H1 (cell line): ENCODE measurements around the gene LAYN.

Experiments used
- EZH2 ChIP-seq: fragments of 200-600 bp; sonication (generic); IDR thresholded peaks from 2 replicates; pipeline ENCODE4 v1.7.1; 2012; ENCODE audit warnings: low read depth, mild to moderate bottlenecking, moderate library complexity, low read length, inconsistent platforms; ENCODE audit not compliant: severe bottlenecking
- HDAC6 ChIP-seq: IDR thresholded peaks from one replicate; pipeline ENCODE4 v1.7.1; 2012; ENCODE audit warnings: low read depth, mild to moderate bottlenecking, inconsistent platforms, low read length, moderate library complexity
- JUND ChIP-seq: IDR thresholded peaks from 2 replicates; pipeline ENCODE4 v1.6.1; 2011; ENCODE audit warnings: mild to moderate bottlenecking, improper control_type of control experiment, low read length
- PHF8 ChIP-seq: fragments of 200-600 bp; sonication (generic); conservative IDR thresholded peaks from 2 replicates; pipeline ENCODE4 v1.7.1; 2012; ENCODE audit warnings: low read depth, mild to moderate bottlenecking, inconsistent platforms, low read length, moderate library complexity
- POLR2A ChIP-seq, 2 experiments: IDR thresholded peaks; 1 replicate in 1 of 2; 2 replicates in 1 of 2; pipeline ENCODE4 v1.6.1; 2011; ENCODE audit warnings: low read depth in 2 of 2, low read length in 2 of 2, mild to moderate bottlenecking in 2 of 2; ENCODE audit errors: control extremely low read depth in 1 of 2
- RAD21 ChIP-seq, 2 experiments: IDR thresholded peaks in 1 of 2; conservative IDR thresholded peaks in 1 of 2; 2 replicates each; pipeline ENCODE4 v1.6.1; 2011; ENCODE audit warnings: low read depth in 2 of 2, low read length in 2 of 2, improper control_type of control experiment in 1 of 2, inconsistent platforms in 1 of 2, mild to moderate bottlenecking in 1 of 2, moderate library complexity in 1 of 2
- RNF2 ChIP-seq: fragments of 200-900, 300-1000 bp; sonication (generic); IDR thresholded peaks from 2 replicates; pipeline ENCODE4 v1.7.1; 2016; ENCODE audit warnings: borderline replicate concordance, low read depth, mild to moderate bottlenecking, antibody characterized with exemption, low read length; ENCODE audit not compliant: poor library complexity, severe bottlenecking; ENCODE audit errors: missing control alignments
- SP2 ChIP-seq: IDR thresholded peaks from 2 replicates; pipeline ENCODE4 v1.6.1; 2012; ENCODE audit warnings: mild to moderate bottlenecking, low read length, inconsistent platforms
- SUZ12 ChIP-seq: fragments of 200-600 bp; sonication (generic); IDR thresholded peaks from 2 replicates; pipeline ENCODE4 v1.6.1; 2012; ENCODE audit warnings: mild to moderate bottlenecking, inconsistent platforms, low read length, moderate library complexity, mixed read lengths
- TAF1 ChIP-seq: IDR thresholded peaks from 2 replicates; pipeline ENCODE4 v1.6.1; 2011; ENCODE audit warnings: mild to moderate bottlenecking, low read depth, low read length
- TF ChIP-seq, protein P1 (sequence below), 3 experiments: IDR thresholded peaks; 1 replicate in 2 of 3; 2 replicates in 1 of 3; pipeline versions ENCODE4 v1.5.1 to v1.6.1; 2011; ENCODE audit warnings: low read length in 3 of 3, mild to moderate bottlenecking in 3 of 3, inconsistent platforms in 2 of 3, low read depth in 1 of 3, moderate library complexity in 1 of 3; ENCODE audit not compliant: insufficient read depth in 1 of 3; ENCODE audit errors: control extremely low read depth in 1 of 3
- TF ChIP-seq, protein P2 (sequence below): IDR thresholded peaks from 2 replicates; pipeline ENCODE4 v1.6.1; 2011; ENCODE audit warnings: low read length, improper control_type of control experiment

DNA sequence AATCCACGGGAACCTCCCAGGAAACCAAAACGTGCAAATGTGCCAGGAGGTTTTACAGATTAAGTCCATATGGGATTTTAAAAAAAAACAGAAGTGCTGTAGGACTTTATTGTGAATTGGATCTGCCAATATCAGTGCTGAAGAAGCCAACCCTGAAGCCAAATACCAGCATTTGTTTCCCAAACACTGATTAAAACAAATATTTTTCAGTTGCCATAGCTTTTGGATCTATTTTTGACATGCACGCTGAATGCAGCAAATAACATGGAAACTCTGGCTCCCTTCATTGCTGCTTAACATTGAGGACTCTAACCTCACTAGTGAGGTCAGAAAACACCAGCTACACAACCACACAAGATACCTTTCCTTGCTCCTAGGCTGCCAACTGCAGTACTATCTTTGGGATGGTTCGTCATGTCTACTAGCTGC lies 33.3 kb downstream of the LAYN start:
- no peak for TF ChIP-seq SUZ12
- TF ChIP-seq HDAC6: no peak
- TF ChIP-seq PHF8: no peak
- no peak for TF ChIP-seq POLR2A (IDR thresholded peaks at IDR 0.05; ENCODE audit: control extremely low read depth in 1 of 2, low read depth in 2 of 2, low read length in 2 of 2)
- no peak for TF ChIP-seq TAF1
- TF ChIP-seq, protein P1, sequence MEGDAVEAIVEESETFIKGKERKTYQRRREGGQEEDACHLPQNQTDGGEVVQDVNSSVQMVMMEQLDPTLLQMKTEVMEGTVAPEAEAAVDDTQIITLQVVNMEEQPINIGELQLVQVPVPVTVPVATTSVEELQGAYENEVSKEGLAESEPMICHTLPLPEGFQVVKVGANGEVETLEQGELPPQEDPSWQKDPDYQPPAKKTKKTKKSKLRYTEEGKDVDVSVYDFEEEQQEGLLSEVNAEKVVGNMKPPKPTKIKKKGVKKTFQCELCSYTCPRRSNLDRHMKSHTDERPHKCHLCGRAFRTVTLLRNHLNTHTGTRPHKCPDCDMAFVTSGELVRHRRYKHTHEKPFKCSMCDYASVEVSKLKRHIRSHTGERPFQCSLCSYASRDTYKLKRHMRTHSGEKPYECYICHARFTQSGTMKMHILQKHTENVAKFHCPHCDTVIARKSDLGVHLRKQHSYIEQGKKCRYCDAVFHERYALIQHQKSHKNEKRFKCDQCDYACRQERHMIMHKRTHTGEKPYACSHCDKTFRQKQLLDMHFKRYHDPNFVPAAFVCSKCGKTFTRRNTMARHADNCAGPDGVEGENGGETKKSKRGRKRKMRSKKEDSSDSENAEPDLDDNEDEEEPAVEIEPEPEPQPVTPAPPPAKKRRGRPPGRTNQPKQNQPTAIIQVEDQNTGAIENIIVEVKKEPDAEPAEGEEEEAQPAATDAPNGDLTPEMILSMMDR (IDR thresholded peaks at IDR 0.05; ENCODE audit: control extremely low read depth in 1 of 3, insufficient read depth in 1 of 3, low read depth in 1 of 3, low read length in 3 of 3): no peak
- no peak for TF ChIP-seq RNF2
- no peak for TF ChIP-seq EZH2
- TF ChIP-seq SP2: no peak
- TF ChIP-seq JUND: no peak
- TF ChIP-seq RAD21 (IDR thresholded peaks at IDR 0.05 in 1 of 2, conservative IDR thresholded peaks at IDR 0.05 in 1 of 2; ENCODE audit: low read depth in 2 of 2, low read length in 2 of 2): no peak
- TF ChIP-seq, protein P2, sequence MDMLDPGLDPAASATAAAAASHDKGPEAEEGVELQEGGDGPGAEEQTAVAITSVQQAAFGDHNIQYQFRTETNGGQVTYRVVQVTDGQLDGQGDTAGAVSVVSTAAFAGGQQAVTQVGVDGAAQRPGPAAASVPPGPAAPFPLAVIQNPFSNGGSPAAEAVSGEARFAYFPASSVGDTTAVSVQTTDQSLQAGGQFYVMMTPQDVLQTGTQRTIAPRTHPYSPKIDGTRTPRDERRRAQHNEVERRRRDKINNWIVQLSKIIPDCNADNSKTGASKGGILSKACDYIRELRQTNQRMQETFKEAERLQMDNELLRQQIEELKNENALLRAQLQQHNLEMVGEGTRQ: no peak
